Left lung (tissue), 10 donors: ENCODE results near the gene RBM17. TPM values are rescaled to one million over a fixed set of nuclear protein-coding genes. Genes with fewer than 3 reads are reported as not detected.

ENCODE experiments used
- ATAC-seq: fragments of 200-7000 bp; cut with Tn5 transposase; one replicate; pipeline ENCODE4 v1.9.1; 2020; ENCODE audit warnings: moderate library complexity
- DNase-seq, 4 donors: peaks; one replicate each; pipeline ENCODE4 v3.0.0-alpha.2; 2013 to 2020
- H3K27ac ChIP-seq, 2 donors: fragments of 200-600 bp; sonication (generic) in 1 of 2; one replicate each; pipeline versions ENCODE4 v1.5.0 to v1.8.0; 2020 to 2021
- H3K27me3 ChIP-seq, 2 donors: fragments of 200-600 bp; sonication (generic) in 1 of 2; one replicate each; pipeline versions ENCODE4 v1.5.0 to v1.8.0; 2020 to 2021
- H3K36me3 ChIP-seq, 2 donors: fragments of 200-600 bp; sonication (generic) in 1 of 2; one replicate each; pipeline versions ENCODE4 v1.5.0 to v1.8.0; 2020 to 2021
- H3K4me1 ChIP-seq, 2 donors: fragments of 200-600 bp; one replicate each; pipeline ENCODE4 v1.8.0; 2021
- H3K4me3 ChIP-seq, 2 donors: fragments of 200-600 bp; sonication (generic) in 1 of 2; one replicate each; pipeline versions ENCODE4 v1.5.0 to v1.8.0; 2020 to 2021; ENCODE audit warnings: mild to moderate bottlenecking in 1 of 2
- H3K9me3 ChIP-seq, 2 donors: fragments of 200-600 bp; sonication (generic) in 1 of 2; one replicate each; pipeline versions ENCODE4 v1.5.0 to v1.8.0; 2020 to 2021
- intact Hi-C, 2 donors: fragments of 100-400 bp; cut with DNase I; formaldehyde crosslinking; loops; one replicate each; pipeline versions ENCODE4 v1.11.2 to v1.14.2; 2022
- polyA plus RNA-seq, 6 donors: library from polyadenylated mRNA; unstranded; fragments of 120-200 nt; gene quantifications; one replicate each; pipeline ENCODE4 v1.2.1, GENCODE V29; 2013; ENCODE audit not compliant: insufficient read length in 6 of 6
- total RNA-seq, 2 donors: library from RNA; stranded (reverse); fragmentation: NEBNext Ultra II Directional; extraction: Animal tissue kit (Norgen Biotek cat#: 25700); gene quantifications; one replicate each; pipeline ENCODE4 v1.2.1, GENCODE V29; 2021
- TF ChIP-seq, protein P1 (sequence below), 2 donors: fragments of 200-600 bp; sonication (generic) in 1 of 2; IDR thresholded peaks; one replicate each; pipeline versions ENCODE4 v1.5.0 to v1.8.0; 2021; ENCODE audit warnings: antibody characterized with exemption in 2 of 2
- donor health status: DM: no; HTN: yes; CAD: no.
- donor health status: DM: no; HTN: no; CAD: no.

Gene RBM17
- total and polyA plus RNA-seq, 8 donors: 63.2 to 215 (median 185) TPM

DNA sequence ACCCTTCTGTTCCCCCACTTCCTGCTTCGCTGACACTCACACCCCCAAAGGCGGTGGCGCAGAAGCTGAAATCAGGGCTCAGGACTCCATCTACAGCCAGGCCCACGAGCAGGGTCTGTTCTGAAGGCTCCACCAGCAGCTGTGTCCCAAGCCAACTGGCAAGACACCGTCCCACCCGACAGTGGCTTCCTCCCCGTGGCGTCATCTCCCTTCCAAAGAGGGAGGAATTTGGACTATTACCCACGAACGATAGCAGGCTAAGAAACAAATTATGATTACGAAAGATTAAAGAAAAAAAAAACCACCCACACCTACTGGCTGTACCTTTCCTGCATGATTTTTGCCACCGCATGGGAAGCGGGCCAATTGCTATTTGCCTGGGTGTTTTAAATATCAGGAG lies 54.3 kb downstream of the RBM17 start:
- H3K4me1 ChIP-seq: peaks cover 9 to 65% of the 10 kb centered on the region in 2 donors
- peak overlapping the region in 1 of 2 donors; percentile 92 for H3K27ac ChIP-seq

GRCh38 chr10:6144406-6145165 lies 55.8 kb downstream of the RBM17 start:
- intact Hi-C loops: loop anchor here in 1 of 2 donors (5.0 kb wide), 1 partner anchor 32 kb away; no protein-coding TSS in a partner anchor
- TF ChIP-seq, protein P1, sequence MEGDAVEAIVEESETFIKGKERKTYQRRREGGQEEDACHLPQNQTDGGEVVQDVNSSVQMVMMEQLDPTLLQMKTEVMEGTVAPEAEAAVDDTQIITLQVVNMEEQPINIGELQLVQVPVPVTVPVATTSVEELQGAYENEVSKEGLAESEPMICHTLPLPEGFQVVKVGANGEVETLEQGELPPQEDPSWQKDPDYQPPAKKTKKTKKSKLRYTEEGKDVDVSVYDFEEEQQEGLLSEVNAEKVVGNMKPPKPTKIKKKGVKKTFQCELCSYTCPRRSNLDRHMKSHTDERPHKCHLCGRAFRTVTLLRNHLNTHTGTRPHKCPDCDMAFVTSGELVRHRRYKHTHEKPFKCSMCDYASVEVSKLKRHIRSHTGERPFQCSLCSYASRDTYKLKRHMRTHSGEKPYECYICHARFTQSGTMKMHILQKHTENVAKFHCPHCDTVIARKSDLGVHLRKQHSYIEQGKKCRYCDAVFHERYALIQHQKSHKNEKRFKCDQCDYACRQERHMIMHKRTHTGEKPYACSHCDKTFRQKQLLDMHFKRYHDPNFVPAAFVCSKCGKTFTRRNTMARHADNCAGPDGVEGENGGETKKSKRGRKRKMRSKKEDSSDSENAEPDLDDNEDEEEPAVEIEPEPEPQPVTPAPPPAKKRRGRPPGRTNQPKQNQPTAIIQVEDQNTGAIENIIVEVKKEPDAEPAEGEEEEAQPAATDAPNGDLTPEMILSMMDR (IDR thresholded peaks at IDR 0.05): peak in 1 of 2 donors; percentile 17
- Histone ChIP-seq H3K4me3 (peak overlapping the region; percentile 91 to 94), H3K36me3 (no peaks in the 10 kb centered on the region), H3K27me3 (peaks cover 0 to 7% of the 10 kb centered on the region in 2 donors), H3K4me1 (peaks cover 9 to 75% of the 10 kb centered on the region in 2 donors), H3K9me3 (no peaks in the 10 kb centered on the region), H3K27ac (peak overlapping the region; percentile 82 to 92)
- ATAC-seq: peak; percentile 96
- DNase-seq: peak; percentile 83 to 99 (median 92)

More for the DNA sequence above, 54.3 kb downstream of the RBM17 start:
- ATAC-seq: no peak
- intact Hi-C loops: no loop called here
- Histone ChIP-seq H3K36me3 (no peaks in the 10 kb centered on the region), H3K4me3 (no peak overlapping the region), H3K9me3 (no peaks in the 10 kb centered on the region), H3K27me3 (peaks cover 0 to 11% of the 10 kb centered on the region in 2 donors)
- TF ChIP-seq, protein P1 (IDR thresholded peaks at IDR 0.05): no peak
- peak in 1 of 4 donors; percentile 56 for DNase-seq

DNA sequence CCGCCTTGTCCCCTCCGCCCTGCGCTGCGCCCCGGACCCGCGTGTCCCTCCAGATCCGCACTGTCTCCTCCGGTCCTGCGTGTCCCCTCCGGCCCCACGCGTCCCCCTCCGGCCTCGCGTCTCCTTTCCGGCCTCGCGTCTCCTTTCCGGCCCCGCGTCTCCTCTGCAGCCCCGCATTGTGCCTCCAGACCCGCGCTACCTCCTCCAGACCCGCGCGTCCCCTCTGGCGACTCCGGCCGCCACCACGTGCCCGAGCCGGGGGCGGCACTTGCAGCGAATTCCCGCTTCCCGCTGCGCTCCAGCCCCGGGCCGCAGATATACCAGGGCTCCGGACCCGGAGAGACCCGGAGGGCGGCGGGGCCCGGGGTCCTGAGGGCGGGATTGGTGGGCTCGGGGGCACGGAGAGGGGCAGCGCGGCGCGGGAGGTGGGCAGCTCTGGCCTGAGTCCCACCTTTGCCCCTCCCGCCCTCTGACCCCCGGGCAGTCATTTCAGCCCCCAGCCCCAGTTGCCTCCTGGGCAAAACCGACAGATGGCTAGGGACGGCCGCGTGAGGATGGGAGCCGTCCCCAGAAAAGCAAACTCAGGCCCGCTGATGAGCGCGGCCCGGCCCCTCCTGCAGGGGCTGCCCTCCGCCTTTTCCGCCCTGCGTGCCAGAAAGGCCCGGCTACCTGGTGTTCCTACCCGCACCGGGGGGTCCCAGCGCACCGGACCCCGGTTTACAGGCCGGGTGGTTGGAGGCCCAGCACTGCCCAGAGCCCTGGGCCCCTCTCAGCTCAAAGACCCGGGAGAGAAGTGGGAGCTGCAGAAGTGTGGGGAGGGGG lies 56.5 kb downstream of the RBM17 start:
- peak; percentile 32 for ATAC-seq
- DNase-seq: peak in 1 of 4 donors; percentile 88
- intact Hi-C loops: loop anchor here in 1 of 2 donors (5.0 kb wide), 1 partner anchor 33 kb away; no protein-coding TSS in a partner anchor
- H3K27me3 ChIP-seq: peaks cover 0 to 4% of the 10 kb centered on the region in 2 donors
- H3K9me3 ChIP-seq: no peaks in the 10 kb centered on the region
- H3K27ac ChIP-seq: peak overlapping the region; percentile 82 to 92
- no peaks in the 10 kb centered on the region for H3K36me3 ChIP-seq
- H3K4me1 ChIP-seq: peaks cover 9 to 77% of the 10 kb centered on the region in 2 donors
- TF ChIP-seq, protein P1 (IDR thresholded peaks at IDR 0.05): no peak
- H3K4me3 ChIP-seq: peak overlapping the region; percentile 91 to 94

- H3K4me3 ChIP-seq: peak overlapping the region; percentile 91 to 94
- no peaks in the 10 kb centered on the region for H3K36me3 ChIP-seq
- DNase-seq: peak in 1 of 4 donors; percentile 60
- intact Hi-C loops: loop anchor here in 1 of 2 donors (5.0 kb wide), 1 partner anchor 34 kb away; no protein-coding TSS in a partner anchor
- TF ChIP-seq, protein P1 (IDR thresholded peaks at IDR 0.05): no peak
- peak overlapping the region in 1 of 2 donors; percentile 92 for H3K27ac ChIP-seq
- no peaks in the 10 kb centered on the region for H3K27me3 ChIP-seq
- H3K4me1 ChIP-seq: peaks cover 14 to 77% of the 10 kb centered on the region in 2 donors
- no peaks in the 10 kb centered on the region for H3K9me3 ChIP-seq
- ATAC-seq: no peak
These were observed 57.4 kb downstream of the RBM17 start for GRCh38 chr10:6146013-6146785.
